ENCODE measurements around the gene CNN2.
"Not testable (repeated sequence)": the region's sequence is repeated elsewhere in the genome, so short reads cannot be mapped to it uniquely, and the experiment has no call there.

The CNN2 gene

GRCh38 chr19:1019980-1020867 lies 6.2 kb upstream of the CNN2 start:
- DNase-seq (ENCODE audit: low read depth) = no peak
- TF ChIP-seq CTCF (IDR thresholded peaks at IDR 0.05; ENCODE audit: control insufficient read depth, extremely low read depth, insufficient read depth) = no peak
- peak overlapping the region; percentile 89 for H3K4me3 ChIP-seq (ENCODE audit: low read depth, low read length)

- DNase-seq (ENCODE audit: low read depth) = peak; percentile 89
- TF ChIP-seq CTCF (IDR thresholded peaks at IDR 0.05; ENCODE audit: control insufficient read depth, extremely low read depth, insufficient read depth) = no peak
- peak within 1 kb of the TSS; percentile 89 for H3K4me3 ChIP-seq (ENCODE audit: low read depth, low read length)
These were observed 5.5 kb upstream of the CNN2 start, which contains the start of gene TMEM259 for GRCh38 chr19:1020868-1021425. Gene TMEM259 (minus strand): TSS chr19:1021123. CDS start chr19:1020996, 127 bp downstream.

DNA sequence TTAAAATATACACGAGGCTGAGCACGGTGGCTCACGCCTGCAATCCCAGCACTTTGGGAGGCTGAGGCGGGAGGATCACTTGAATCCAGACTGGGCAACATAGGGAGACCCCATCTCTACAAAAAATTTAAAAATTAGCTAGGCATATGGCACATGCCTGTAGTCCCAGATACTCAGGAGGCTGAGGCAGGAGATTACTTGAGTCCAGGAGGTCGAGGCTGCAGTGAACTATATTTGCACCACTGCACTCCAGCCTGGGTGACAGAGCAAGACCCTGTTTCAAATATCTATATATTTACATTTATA lies 2.6 kb upstream of the CNN2 start:
- H3K4me3 ChIP-seq (ENCODE audit: low read depth, low read length); DNase-seq (ENCODE audit: low read depth): not testable (repeated sequence)

DNA sequence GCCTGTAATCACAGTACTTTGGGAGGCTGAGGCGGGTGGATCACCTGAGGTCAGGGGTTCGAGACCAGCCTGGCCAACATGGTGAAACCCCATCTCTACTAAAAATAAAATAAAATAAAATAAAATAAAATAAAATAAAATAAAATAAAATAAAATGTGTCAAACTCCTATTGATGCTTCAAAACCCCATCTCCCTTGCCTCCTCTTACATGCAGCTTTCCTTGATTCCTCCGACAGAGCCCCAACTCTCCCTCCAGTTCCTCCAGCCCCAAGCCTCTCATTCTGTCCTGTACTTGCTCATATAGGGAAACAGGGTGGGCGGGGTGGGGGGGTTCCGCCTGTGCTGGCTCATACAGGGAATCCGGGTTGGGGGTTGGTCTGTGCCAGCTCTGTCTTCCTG lies 1.3 kb upstream of the CNN2 start:
- DNase-seq (ENCODE audit: low read depth); H3K4me3 ChIP-seq (ENCODE audit: low read depth, low read length): not testable (repeated sequence)

DNA sequence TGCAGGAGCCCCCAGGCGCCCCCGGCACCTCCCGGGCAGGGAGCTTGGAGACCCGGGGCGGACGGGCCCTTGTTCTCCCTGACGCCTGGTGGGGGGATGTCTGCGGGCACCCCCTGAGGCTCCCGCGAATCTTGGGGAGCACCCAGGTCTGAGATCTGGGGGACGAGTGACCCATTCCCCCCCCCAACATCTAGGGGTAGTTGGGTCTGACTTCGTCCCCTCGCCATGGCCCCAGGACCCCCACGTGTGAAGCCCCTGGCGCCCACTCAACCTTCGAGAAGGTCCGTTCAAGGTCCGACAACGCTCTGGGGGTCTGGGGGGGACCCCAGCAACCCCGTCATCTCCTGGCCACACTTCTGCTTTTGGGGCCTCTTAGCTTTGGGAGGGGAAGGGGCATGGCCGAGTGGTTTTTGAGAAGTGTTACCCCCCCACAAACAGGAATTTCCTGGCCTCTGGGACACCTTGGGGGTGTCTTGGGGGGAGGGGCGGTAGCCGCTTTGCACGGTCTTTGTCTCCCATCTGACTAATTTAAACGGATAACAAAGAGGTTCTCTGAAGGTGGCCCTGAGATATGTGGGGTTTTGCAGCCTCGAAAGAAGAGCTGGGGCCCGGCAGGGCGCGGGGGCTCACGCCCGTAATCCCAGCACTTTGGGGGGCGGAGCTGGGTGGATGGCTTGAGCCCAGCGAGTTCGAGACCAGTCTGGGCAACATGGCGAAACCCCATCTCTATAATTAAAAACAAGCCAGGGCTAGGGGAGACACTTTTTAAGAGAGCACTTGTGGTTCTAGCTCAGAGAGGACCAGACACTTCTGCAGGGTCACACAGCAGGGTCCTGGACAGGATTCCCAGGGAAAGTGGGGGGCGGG lies 608 bp downstream of the CNN2 start:
- peak overlapping the region; percentile 69 for H3K4me3 ChIP-seq (ENCODE audit: low read depth, low read length)
- no peak for TF ChIP-seq CTCF (IDR thresholded peaks at IDR 0.05; ENCODE audit: control insufficient read depth, extremely low read depth, insufficient read depth)
- no peak for DNase-seq (ENCODE audit: low read depth)

GRCh38 chr19:1027650-1028061 lies 1.2 kb downstream of the CNN2 start:
- DNase-seq (ENCODE audit: low read depth) = no peak
- no peak for TF ChIP-seq CTCF (IDR thresholded peaks at IDR 0.05; ENCODE audit: control insufficient read depth, extremely low read depth, insufficient read depth)
- no peak overlapping the region for H3K4me3 ChIP-seq (ENCODE audit: low read depth, low read length)

DNA sequence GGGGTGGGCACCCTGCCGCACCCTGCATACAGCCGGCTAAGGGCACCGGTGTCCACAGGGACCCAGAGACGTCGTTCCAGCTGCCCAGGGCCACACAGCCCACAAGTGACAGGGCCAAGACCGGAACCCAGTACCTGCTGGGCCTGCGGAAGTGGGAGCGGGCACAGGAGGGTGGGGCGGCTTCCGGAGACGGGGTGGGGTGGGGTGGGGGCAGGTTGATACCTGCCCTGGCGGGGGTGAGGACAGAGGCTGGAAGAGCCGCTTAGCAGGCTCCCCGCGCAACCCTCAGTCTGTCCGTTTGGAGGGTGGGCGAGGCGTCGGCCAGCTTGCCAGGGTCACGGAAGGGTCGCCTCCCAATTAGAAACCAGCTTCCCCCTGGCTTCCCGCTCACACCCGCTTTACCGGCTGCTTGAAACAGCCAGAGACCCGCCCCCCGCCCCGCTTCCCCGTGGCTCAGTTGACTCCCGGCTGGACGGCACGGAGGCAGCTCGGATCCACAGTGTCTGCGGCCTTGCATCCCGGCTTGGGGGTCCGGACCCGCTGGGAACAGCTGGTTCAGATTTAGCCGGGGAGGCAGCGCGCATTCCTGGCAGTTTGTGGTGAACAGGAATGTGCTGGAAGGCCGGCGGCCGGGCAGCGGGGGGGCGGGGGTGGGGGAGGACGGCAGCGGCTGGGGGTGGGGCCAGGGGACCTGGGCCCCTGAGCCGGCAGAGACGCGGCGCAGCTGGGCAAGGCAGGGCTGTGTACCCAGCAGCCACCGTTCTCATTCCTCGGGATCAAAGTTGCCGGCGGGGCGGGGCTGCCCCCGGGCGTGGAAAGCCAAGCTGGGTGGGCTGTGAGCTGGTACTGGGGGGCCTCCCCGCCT lies 1.9 kb downstream of the CNN2 start:
- H3K4me3 ChIP-seq (ENCODE audit: low read depth, low read length) = no peak overlapping the region
- no peak for DNase-seq (ENCODE audit: low read depth)
- TF ChIP-seq CTCF (IDR thresholded peaks at IDR 0.05; ENCODE audit: control insufficient read depth, extremely low read depth, insufficient read depth) = no peak
